Retinal pigment epithelial cell (primary cell): ENCODE measurements around the gene CFAP299.

Experiments used
- DNase-seq: peaks from one replicate; pipeline ENCODE4 v3.0.0-alpha.2; 2010; ENCODE audit warnings: low read depth
- H3K4me3 ChIP-seq: 2 replicates; pipeline ENCODE4 v1.5.1; 2011; ENCODE audit warnings: mild to moderate bottlenecking, low read length, control low read depth, moderate library complexity
- TF ChIP-seq, protein P1 (sequence below): conservative IDR thresholded peaks from 2 replicates; pipeline ENCODE4 v1.5.1; 2011; ENCODE audit warnings: low read depth, low read length, control low read depth, inconsistent platforms

CFAP299 gene

DNA sequence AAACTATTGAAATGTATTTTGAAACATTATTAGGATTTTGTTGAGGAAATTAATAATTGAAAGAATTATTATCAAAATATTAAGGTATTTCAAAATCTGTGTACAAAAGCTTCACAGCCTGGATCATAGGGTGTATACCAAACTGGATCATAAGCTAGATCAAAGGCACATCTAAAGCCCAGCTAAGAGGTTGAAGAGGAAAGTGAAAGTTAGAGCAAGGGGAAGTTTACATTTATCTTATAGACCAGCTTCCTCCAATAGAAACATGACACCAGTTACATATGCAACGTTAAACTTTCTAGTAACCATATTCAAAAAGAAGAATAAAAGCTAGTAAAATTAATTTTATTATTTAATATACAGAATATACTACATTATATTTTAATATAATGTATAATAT lies 467.8 kb downstream of the CFAP299 start:
- TF ChIP-seq, protein P1, sequence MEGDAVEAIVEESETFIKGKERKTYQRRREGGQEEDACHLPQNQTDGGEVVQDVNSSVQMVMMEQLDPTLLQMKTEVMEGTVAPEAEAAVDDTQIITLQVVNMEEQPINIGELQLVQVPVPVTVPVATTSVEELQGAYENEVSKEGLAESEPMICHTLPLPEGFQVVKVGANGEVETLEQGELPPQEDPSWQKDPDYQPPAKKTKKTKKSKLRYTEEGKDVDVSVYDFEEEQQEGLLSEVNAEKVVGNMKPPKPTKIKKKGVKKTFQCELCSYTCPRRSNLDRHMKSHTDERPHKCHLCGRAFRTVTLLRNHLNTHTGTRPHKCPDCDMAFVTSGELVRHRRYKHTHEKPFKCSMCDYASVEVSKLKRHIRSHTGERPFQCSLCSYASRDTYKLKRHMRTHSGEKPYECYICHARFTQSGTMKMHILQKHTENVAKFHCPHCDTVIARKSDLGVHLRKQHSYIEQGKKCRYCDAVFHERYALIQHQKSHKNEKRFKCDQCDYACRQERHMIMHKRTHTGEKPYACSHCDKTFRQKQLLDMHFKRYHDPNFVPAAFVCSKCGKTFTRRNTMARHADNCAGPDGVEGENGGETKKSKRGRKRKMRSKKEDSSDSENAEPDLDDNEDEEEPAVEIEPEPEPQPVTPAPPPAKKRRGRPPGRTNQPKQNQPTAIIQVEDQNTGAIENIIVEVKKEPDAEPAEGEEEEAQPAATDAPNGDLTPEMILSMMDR = no peak
- no peak for DNase-seq
- no peak overlapping the region for H3K4me3 ChIP-seq

DNA sequence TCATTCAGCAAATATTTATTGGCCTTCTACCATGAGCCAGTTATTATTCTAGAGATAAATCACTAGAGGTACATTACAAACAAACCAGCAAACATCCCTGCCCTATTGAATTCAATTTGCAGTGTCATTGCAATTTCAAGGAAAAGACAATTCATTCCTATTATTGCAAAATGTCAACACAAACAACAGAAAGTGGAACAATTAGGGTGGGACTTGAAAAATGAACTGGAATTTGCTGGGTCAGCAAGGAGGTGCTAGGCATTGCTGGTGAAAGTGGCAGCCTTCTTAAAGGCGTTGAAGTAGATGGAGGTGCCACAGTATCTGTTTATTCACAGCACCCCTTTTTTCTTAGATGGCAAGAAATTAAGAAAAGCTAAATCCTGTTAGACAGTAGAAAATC lies 470.9 kb downstream of the CFAP299 start:
- TF ChIP-seq, protein P1 = no peak
- no peak overlapping the region for H3K4me3 ChIP-seq

DNA sequence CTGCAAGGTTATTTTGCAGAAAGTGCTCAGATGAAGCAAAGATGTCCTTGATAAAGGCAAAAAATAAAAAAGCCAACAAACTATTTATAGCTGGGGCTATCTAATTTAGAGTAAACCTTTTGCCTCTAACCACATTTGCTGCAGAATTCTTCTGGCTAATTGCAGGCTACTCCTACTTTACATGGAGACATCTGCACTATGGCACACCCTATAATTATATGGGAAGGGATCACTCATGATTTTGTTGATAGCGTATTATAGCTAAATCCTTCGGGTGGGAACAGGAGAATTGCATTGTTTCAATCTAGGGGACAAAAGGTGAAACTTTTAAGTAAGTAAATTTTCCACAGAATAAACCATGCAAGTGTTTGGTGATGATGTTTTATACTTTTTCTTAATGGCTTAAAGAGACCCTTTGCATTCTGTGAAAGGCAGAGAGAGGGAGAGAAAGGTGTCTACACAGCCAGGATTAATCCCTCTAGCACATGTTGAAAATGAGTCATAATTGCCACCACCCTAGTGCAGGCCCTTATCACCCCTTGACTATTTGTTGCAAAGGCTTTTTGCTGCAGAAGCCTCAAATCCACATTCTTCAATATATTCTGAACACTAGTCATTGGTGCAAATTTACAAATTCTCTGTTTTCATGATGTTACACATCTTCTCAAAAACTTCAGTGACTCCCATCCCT lies 473.7 kb downstream of the CFAP299 start:
- no peak for DNase-seq
- TF ChIP-seq, protein P1 = no peak
- no peak overlapping the region for H3K4me3 ChIP-seq

More for the DNA sequence above, 470.9 kb downstream of the CFAP299 start:
- no peak for DNase-seq

DNA sequence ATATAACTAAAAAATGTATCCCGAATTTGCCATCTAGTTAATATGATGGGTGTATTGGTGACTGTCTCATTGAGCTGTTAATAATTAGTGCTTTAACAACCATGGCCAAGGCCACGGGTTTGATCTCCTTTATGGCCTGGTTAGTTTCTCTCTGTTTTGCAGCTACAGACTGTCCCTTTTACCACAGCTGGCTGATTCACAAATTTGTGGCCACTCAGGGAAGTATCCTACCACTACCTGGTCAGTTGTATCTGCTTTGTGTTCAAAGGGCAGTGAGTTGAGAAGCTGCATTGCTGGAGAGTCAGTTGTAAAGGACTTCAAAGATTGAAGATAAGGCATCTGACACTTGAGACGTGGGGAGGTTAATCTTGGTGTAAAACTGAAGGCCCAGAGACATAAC lies 475.9 kb downstream of the CFAP299 start:
- H3K4me3 ChIP-seq = no peak overlapping the region
- TF ChIP-seq, protein P1 = no peak
- DNase-seq = no peak

DNA sequence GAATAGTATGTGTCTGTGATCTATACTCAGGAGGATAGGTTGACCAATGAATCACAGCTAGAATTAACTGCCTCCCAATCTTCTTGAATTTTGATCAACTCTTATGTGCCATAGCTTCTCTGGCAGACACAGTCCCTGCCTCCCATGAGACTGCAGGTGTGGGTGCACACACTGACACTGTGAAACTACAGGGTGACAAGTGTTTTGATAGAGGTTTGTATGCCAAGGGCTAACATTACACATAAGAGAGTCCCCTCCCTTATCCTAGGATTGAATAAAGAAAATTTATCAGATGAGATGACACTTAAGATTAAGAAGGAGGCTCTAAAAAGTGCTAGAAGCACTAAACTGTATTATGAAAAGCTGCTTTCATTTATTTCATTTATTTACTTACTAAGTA lies 476.6 kb downstream of the CFAP299 start:
- TF ChIP-seq, protein P1 = no peak
- no peak overlapping the region for H3K4me3 ChIP-seq
- DNase-seq = no peak

DNA sequence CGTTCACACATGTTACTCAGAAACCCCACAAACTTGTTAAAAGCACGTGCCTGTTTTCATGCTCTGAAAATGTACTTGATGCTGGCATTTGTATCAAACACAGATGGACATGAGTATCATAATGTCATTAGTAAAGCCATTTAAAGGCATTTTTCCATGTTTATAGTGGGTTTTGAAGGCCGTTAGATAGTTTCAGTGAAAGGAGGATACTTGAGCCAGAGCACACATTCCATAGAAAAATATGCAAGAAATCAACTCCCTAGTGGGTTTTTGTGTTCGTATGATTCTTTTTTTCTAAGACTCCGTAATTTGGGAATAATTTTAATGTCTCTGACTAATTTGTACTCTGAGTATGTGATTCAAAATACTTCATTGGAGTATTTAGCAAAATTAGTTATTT lies 478.7 kb downstream of the CFAP299 start:
- no peak for DNase-seq
- TF ChIP-seq, protein P1 = no peak
- H3K4me3 ChIP-seq = no peak overlapping the region

DNA sequence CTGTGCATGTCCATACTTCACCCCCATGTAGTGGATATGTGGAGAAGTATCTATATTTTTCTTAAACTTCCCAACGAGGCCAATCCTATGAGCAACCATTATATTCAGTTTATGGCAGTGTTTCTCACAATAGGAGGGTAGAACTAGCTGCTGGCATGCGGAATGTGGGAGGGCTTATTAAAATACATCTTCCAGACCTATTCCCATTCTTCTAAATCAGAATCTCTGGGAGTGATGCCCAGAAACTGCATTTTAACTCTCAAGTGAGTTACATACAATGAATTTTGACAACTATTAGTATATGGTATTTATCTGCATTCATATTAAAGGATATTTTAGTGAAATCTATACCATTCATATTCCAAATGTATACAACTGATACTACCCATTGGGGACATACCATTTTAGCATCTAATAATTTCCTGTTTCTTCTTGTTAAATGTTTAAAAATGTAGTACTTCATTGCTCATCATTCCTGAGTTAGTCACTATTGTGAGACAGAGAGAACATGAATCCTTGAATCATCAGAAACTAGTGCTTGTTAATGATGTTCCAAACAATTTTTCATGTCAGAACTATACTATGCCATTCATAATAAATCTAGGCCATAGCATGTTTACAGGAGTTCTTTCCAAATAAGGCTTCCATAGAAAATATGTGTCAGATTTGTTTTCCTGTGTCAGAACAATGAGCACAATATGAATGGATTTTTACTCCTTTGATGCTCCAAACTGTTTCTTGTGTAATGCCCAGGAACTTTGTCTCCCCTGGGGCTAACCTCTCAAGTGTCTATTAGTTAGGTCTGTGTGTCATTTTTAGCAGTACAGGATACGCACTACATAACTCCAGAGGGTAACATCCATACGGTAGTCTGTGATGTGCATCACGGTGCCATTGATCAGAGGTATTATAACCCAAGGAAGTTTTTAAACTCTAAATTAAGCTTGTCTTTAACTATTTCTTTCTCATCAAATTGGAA lies 496.1 kb downstream of the CFAP299 start:
- TF ChIP-seq, protein P1 = no peak
- no peak overlapping the region for H3K4me3 ChIP-seq
- DNase-seq = no peak
